ENCODE data around the gene RWDD2A. TPM values are rescaled to one million over a fixed set of nuclear protein-coding genes. Genes with fewer than 3 reads are reported as not detected.
"Not testable (repeated sequence)": the region's sequence is repeated elsewhere in the genome, so short reads cannot be mapped to it uniquely, and the experiment has no call there.

Gene RWDD2A
- total RNA-seq, 2 experiments from 2014 or later = 0.91 to 1.3 TPM

DNA sequence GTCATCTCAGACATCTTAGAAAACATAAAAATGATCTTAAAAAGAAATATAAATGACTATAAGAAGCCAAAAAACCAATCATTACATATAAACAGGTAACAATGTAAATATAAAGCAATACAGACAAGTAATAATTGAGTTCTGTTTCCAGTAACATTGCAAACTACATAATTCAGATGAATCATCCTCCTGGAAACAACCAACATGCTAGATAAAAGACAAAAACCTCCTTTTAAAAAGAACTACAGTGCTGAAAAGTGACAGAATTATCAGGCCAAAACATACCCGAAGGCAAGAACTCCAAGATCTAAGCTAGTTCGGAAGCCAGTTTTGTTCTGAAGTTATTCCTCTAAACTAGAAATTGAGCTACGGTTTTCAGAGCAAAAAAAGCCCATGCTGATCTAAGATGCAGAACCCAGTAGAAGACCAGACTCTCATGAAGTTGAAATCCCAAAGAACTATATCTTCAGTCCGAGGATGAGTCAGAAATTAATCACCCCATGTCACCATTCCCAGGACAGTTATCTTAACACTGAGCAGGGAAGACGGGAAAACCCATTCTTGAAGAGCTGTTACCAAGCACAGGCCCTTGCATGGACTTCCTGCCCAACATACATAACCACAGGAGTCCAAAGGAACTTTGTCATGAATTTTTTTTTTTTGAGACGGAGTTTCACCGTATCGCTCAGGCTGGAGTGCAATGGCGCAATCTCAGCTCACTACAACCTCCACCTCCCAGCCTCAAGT, 9.9 kb upstream of the RWDD2A start:
- Mint-ChIP-seq H3K4me1 (peaks cover 4% of the 10 kb centered on the region), H3K27me3 (no peaks in the 10 kb centered on the region), H3K4me3 (no peak overlapping the region), H3K27ac (no peak overlapping the region), H3K36me3 (peaks cover 30% of the 10 kb centered on the region), H3K9me3 (ENCODE audit: low read depth) (no peaks in the 10 kb centered on the region)
- CTCF ChIA-PET = interaction anchor here (0.9 to 4.2 kb wide), 2 partner anchors 26 to 117 kb away, joined by 3 to 24 read pairs; partner anchors contain the start of genes DOP1A and UBE3D
- no peak for DNase-seq
- no peak for ATAC-seq

DNA sequence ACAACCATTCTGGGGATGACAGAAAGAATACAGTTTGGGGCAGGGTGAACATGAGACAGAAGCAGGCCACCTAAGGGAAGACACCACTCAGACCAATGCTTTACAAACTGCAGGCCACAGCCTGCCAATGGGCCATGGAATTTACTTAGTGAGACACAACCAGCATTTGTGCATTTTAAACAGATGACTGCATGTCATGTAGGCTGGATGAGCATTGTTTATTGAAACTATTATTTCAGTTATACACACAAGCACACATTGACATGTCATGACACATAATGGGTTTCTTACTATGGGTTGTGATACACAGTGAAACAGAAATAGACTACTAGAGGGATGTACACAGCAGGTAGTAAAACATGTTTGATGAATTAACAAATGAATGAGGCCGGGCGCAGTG, 8.1 kb upstream of the RWDD2A start:
- CTCF ChIA-PET = interaction anchor here (1.0 to 4.2 kb wide), 2 partner anchors 18 to 119 kb away, joined by 3 to 24 read pairs; partner anchors contain the start of genes DOP1A and UBE3D
- H3K4me3 Mint-ChIP-seq = no peak overlapping the region
- DNase-seq (no peak), ATAC-seq (no peak)
- H3K36me3 Mint-ChIP-seq = peaks cover 30% of the 10 kb centered on the region
- H3K4me1 Mint-ChIP-seq = peaks cover 6% of the 10 kb centered on the region
- H3K9me3 Mint-ChIP-seq (ENCODE audit: low read depth) = no peaks in the 10 kb centered on the region
- no peaks in the 10 kb centered on the region for H3K27me3 Mint-ChIP-seq
- H3K27ac Mint-ChIP-seq = no peak overlapping the region

DNA sequence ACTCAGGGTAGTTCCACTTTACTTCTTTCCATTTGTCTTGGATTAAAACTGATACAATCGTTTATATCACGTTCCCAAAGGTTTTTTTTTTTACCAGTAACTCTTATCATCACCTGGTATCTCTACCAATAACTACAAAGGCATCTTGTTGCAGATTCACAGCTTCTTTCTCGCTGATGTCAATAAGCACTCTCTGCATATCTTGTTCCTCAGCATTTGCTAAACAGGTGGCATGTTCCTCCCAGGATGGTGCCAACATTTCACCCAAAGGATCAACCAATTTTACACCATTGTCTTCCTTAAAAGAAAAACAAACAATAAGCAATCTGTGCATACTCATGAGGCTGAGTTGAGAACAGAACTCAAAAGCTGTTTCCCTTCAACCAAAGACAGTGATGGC, 4.7 kb upstream of the RWDD2A start:
- ATAC-seq = no peak
- Mint-ChIP-seq H3K9me3 (ENCODE audit: low read depth) (no peaks in the 10 kb centered on the region), H3K27ac (no peak overlapping the region), H3K4me3 (no peak overlapping the region), H3K4me1 (peaks cover 18% of the 10 kb centered on the region), H3K36me3 (peaks cover 17% of the 10 kb centered on the region), H3K27me3 (no peaks in the 10 kb centered on the region)
- CTCF ChIA-PET = interaction anchor here (1.5 to 5.5 kb wide), 2 partner anchors 51 to 122 kb away, joined by 3 to 44 read pairs; partner anchors contain the start of genes DOP1A and UBE3D
- DNase-seq = no peak

DNA sequence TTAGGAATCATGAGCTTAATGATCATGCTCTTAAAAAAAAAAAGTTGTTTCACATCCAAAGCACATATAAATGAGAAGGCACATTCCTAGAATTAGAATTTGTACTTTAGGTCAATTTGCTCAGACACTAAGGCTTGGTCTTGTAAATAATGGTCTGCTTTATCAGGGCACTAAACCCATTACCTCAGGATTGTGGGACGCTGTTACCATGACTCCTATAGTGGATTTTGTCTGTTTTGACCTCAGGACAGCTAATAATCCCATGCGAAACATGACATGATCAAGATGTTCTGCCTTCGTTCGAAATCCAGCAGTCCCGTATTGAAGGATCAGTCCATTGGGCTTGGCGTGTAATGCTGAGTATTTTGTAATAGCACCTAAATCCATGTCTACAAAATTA, 2.5 kb upstream of the RWDD2A start:
- ATAC-seq = no peak
- H3K9me3 Mint-ChIP-seq (ENCODE audit: low read depth) = no peaks in the 10 kb centered on the region
- no peak for DNase-seq
- no peak overlapping the region for H3K4me3 Mint-ChIP-seq
- H3K27me3 Mint-ChIP-seq = peaks cover 9% of the 10 kb centered on the region
- H3K27ac Mint-ChIP-seq = no peak overlapping the region
- H3K36me3 Mint-ChIP-seq = peaks cover 5% of the 10 kb centered on the region
- H3K4me1 Mint-ChIP-seq = peaks cover 26% of the 10 kb centered on the region
- CTCF ChIA-PET = interaction anchor here (1.0 to 5.5 kb wide), 2 partner anchors 24 to 124 kb away, joined by 3 to 44 read pairs; partner anchors contain the start of genes DOP1A and UBE3D

DNA sequence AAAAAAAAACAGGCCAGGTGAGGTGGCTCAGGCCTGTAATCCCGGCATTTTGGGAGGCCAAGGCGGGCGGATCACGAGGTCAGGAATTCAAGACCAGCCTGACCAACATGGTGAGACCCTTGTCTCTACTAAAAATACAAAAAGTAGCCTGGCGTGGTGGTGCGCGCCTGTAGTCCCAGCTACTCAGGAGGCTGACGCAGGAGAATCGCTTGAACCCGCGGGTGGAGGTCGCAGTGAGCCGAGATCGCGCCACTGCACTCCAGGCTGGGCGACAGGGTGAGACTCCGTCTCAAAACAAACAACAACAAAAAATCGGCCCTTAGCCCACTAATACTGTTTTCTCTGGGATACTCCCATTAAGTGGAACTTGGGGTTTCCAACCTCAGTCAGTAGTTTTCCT, 1.2 kb upstream of the RWDD2A start:
- DNase-seq; ATAC-seq; H3K9me3 Mint-ChIP-seq (ENCODE audit: low read depth); H3K36me3 Mint-ChIP-seq; H3K27ac Mint-ChIP-seq; H3K27me3 Mint-ChIP-seq: not testable (repeated sequence)
- CTCF ChIA-PET = interaction anchor here (0.7 to 5.5 kb wide), 3 partner anchors 125 to 700 kb away, joined by 3 to 44 read pairs (median 4); partner anchors contain the start of genes DOP1A and UBE3D
- Mint-ChIP-seq H3K4me3 (peak overlapping the region; percentile 98), H3K4me1 (peaks cover 26% of the 10 kb centered on the region)

DNA sequence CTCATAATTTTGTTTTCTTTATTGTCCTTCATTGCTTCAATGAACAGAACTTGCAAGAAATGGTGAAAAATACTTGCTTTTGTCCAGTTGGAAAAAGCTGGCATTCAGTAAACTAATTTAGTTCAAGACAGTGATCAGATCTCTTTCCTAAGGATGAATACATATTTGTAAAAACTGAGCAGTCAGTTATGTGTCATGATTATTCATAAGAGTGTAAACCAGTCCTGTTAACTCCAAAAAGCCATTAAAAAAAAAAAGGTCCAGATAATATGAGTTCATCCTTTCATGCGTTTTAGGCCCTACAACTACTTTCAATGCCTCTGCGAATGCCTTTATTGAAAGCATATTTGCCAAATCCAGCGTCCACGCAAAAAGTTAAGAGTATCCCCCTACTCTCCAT, 701 bp upstream of the RWDD2A start:
- H3K36me3 Mint-ChIP-seq = peaks cover 5% of the 10 kb centered on the region
- DNase-seq = no peak
- peak overlapping the region; percentile 93 for H3K27ac Mint-ChIP-seq
- CTCF ChIA-PET = interaction anchor here (0.7 to 5.5 kb wide), 2 partner anchors 126 to 701 kb away, joined by 4 to 44 read pairs; partner anchors contain the start of genes DOP1A and UBE3D
- no peak for ATAC-seq
- H3K27me3 Mint-ChIP-seq = peaks cover 9% of the 10 kb centered on the region
- H3K4me1 Mint-ChIP-seq = peaks cover 26% of the 10 kb centered on the region
- peak overlapping the region; percentile 98 for H3K4me3 Mint-ChIP-seq
- H3K9me3 Mint-ChIP-seq (ENCODE audit: low read depth) = no peaks in the 10 kb centered on the region

DNA sequence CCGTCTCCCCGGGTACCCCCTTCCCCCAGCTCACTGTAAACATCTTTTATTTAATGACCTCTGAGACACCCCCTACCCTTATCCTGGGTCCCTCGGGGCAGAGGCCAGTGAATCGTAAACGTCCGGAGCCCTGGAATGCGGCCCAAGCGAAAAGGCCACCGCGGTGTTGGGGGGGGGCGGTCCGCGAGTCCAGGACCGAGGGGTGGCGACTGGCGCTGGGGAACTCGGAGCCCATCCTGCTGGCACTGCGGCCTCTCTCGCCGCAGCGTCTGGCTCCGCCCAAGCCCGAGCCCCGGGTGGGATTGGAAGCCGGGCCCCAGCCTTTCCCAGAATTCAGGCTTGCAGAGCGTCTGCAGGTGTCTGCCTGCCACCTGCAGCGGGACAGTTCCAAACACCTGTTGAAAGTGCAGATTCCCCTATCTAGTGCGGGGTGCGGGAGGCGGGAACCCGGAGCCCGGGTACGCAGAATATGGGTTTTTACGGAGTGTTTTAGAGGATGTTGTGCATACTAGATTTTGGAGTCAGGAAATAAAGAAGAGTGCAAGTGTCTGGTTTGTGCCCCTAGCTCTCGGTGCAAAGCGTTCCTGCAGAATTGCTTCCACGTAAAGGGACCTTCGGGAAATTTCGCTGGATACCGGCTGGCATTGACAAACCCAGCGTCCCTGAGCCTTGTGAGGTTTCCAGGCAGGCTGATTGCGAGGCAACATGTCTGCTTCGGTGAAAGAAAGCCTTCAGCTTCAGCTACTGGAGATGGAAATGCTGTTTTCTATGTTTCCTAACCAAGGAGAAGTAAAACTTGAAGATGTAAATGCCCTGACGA, 800 bp downstream of the RWDD2A start:
- H3K4me1 Mint-ChIP-seq = peaks cover 23% of the 10 kb centered on the region
- DNase-seq = peak; percentile 43
- no peaks in the 10 kb centered on the region for H3K9me3 Mint-ChIP-seq (ENCODE audit: low read depth)
- CTCF ChIA-PET = interaction anchor here (1.0 to 4.0 kb wide), 3 partner anchors 21 to 140 kb away, joined by 3 to 34 read pairs (median 3); partner anchors contain the start of genes DOP1A and UBE3D
- H3K27me3 Mint-ChIP-seq = peaks cover 9% of the 10 kb centered on the region
- H3K27ac Mint-ChIP-seq = no peak overlapping the region
- peaks cover 5% of the 10 kb centered on the region for H3K36me3 Mint-ChIP-seq
- ATAC-seq = peak; percentile 11
- H3K4me3 Mint-ChIP-seq = peak overlapping the region; percentile 98

DNA sequence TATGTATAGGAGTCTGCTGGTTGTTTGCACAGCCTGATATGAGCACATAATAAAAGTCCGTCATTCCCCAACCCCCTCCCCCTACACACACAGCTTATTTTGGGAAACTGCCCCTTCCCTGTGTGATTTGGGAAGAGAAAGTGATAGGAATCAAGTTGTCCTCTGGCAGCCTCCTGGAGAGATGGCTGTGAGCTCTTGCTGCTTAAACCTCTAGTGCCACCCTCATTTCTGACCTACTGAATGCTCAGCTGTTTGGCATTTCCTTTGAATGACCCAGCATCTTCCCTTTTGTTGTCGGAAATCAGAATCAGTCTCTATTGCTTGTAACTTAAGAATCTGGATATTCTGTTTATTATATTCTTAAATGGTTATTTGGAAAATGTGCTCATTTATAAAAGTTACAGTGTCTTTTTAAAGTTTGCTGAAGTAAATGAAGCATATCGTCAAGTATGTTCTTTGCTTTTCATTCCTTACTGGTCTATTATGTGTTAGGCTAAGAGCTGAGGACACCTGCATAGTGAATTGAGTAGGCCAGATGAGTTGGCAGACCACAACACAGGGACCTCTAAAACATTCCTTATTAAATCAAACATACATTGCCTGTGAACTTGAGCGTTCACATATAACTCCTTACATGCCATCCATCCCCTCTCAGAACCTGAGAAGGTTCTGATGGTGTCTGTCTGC, 5.5 kb downstream of the RWDD2A start:
- Mint-ChIP-seq H3K9me3 (ENCODE audit: low read depth) (no peaks in the 10 kb centered on the region), H3K4me3 (no peak overlapping the region), H3K27ac (no peak overlapping the region), H3K36me3 (no peaks in the 10 kb centered on the region), H3K4me1 (peaks cover 7% of the 10 kb centered on the region), H3K27me3 (peaks cover 9% of the 10 kb centered on the region)
- CTCF ChIA-PET = interaction anchor here (1.3 to 2.2 kb wide), 3 partner anchors 13 to 284 kb away, joined by 3 to 18 read pairs (median 4); partner anchors contain the start of genes DOP1A and UBE3D
- DNase-seq (no peak), ATAC-seq (no peak)

DNA sequence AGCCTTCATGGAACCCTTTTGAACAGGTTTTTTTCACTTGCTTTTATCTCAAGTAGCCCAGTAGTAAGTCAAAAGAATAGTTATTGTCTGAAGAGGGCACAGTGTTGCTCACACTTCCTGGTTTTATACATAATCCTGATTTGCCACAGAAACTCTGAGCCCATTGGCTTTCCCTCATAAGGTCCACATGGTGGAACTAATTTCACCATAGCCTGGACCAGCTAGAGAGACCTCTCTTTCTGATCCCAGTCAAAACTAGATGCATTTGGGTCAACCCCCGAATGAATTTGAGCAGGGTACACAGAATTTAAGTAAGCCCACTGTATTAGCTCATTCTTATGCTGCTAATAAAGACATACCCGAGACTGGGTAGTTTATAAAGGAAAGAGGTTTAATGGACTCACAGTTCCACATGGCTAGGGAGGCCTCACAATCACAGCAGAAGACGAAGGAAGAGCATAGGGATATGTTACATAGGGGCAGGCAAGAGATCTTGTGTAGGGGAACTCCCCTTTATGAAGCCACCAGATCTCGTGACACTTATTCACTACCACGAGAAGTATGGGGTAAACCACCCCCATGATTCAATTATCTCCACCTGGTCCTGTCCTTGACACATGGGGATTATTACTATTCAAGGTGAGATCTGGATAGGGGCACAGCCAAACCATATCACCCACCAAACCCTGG, 6.2 kb downstream of the RWDD2A start:
- no peaks in the 10 kb centered on the region for H3K36me3 Mint-ChIP-seq
- CTCF ChIA-PET = interaction anchor here (1.2 to 2.2 kb wide), 2 partner anchors 16 to 133 kb away, joined by 4 to 18 read pairs; partner anchors contain the start of genes DOP1A and UBE3D
- H3K4me1 Mint-ChIP-seq = peaks cover 3% of the 10 kb centered on the region
- H3K27ac Mint-ChIP-seq = no peak overlapping the region
- peaks cover 6% of the 10 kb centered on the region for H3K27me3 Mint-ChIP-seq
- no peak for DNase-seq
- no peak for ATAC-seq
- no peaks in the 10 kb centered on the region for H3K9me3 Mint-ChIP-seq (ENCODE audit: low read depth)
- H3K4me3 Mint-ChIP-seq = no peak overlapping the region

DNA sequence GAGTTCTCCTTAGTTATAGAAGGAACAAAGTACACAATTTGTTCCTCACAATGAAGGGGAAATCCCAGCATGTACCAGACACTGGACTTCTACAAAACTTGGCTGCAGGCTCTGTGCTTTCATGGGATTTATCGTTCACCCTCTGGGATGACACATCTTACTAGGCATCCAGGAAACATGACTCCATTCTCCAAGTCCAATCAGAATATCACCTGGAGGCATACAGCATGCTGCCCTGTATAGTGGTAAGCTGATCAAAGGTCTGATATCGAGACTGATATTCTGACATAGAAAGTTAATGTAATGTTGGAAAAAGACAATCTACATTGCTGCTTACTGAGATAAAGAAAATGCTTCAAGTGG, 6.7 kb downstream of the RWDD2A start:
- Mint-ChIP-seq H3K4me1 (no peaks in the 10 kb centered on the region), H3K9me3 (ENCODE audit: low read depth) (no peaks in the 10 kb centered on the region), H3K27me3 (peaks cover 2% of the 10 kb centered on the region), H3K36me3 (no peaks in the 10 kb centered on the region), H3K4me3 (no peak overlapping the region), H3K27ac (no peak overlapping the region)
- ATAC-seq (no peak), DNase-seq (no peak)
- CTCF ChIA-PET = interaction anchor here (1.2 kb wide), 1 partner anchor 15 kb away, joined by 4 read pairs; no protein-coding TSS in a partner anchor

DNA sequence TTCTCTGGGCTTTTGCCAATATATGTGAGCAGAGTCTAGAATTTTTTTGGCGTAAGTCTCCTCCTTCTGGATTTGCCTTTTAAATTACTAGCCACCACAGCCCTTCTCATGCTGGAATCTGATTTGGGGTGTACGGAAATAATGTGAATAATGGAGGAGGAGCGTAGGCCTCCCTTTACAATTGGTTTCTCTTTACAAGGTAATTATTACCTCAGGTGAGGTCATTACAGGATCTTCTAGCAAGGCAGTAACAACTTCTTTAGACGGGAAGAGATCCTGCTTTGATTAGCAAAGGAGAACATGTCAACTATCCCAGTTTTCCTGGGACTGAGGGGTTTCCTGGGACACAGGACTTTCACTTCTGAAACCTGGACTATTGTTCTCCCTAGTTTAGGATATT, 8.9 kb downstream of the RWDD2A start:
- no peaks in the 10 kb centered on the region for H3K36me3 Mint-ChIP-seq
- CTCF ChIA-PET = interaction anchor here (0.7 kb wide), 1 partner anchor 9 kb away, joined by 3 read pairs; no protein-coding TSS in a partner anchor
- H3K4me3 Mint-ChIP-seq = no peak overlapping the region
- no peak overlapping the region for H3K27ac Mint-ChIP-seq
- H3K9me3 Mint-ChIP-seq (ENCODE audit: low read depth) = no peaks in the 10 kb centered on the region
- H3K27me3 Mint-ChIP-seq = peaks cover 9% of the 10 kb centered on the region
- no peaks in the 10 kb centered on the region for H3K4me1 Mint-ChIP-seq
- no peak for ATAC-seq
- DNase-seq = no peak
